Prostate gland (tissue), 2 donors: Measurements from ENCODE around the gene NTMT1. TPM values are rescaled to one million over a fixed set of nuclear protein-coding genes. Genes with fewer than 3 reads are reported as not detected.
"Not testable (repeated sequence)": the region's sequence is repeated elsewhere in the genome, so short reads cannot be mapped to it uniquely, and the experiment has no call there.

Experiments used
- DNase-seq: peaks from one replicate; pipeline ENCODE4 v3.0.0-alpha.2; 2019; ENCODE audit warnings: low spot score
- H3K27ac ChIP-seq, 2 donors: fragments of 200-600 bp; sonication (generic); 2 replicates each; pipeline ENCODE4 v1.5.1; 2017 to 2019
- H3K27me3 ChIP-seq: fragments of 200-600 bp; sonication (generic); replicated peaks from 2 replicates; pipeline ENCODE4 v1.5.1; 2019; ENCODE audit not compliant: insufficient read depth
- H3K36me3 ChIP-seq, 2 donors: fragments of 200-600 bp; sonication (generic); 1 replicate in 1 of 2; 2 replicates in 1 of 2; pipeline versions ENCODE4 v1.5.1 to v1.8.1; 2017 to 2019
- H3K4me1 ChIP-seq: fragments of 200-600 bp; sonication (generic); replicated peaks from 2 replicates; pipeline ENCODE4 v1.5.1; 2019
- H3K4me3 ChIP-seq, 2 donors: fragments of 200-600 bp; sonication (generic); 2 replicates each; pipeline ENCODE4 v1.5.1; 2017 to 2019
- H3K9me3 ChIP-seq: fragments of 200-600 bp; sonication (generic); 2 replicates; pipeline ENCODE4 v1.5.1; 2017
- CTCF ChIP-seq, 4 experiments: fragments of 200-600 bp in 2 of 4; fragments of 450-650 bp in 2 of 4; sonication (generic) in 2 of 4; IDR thresholded peaks; 1 replicate in 3 of 4; 2 replicates in 1 of 4; pipeline ENCODE4 v1.5.1; 2016 to 2019; ENCODE audit warnings: antibody characterized with exemption in 4 of 4, mild to moderate bottlenecking in 2 of 4, moderate library complexity in 2 of 4
- POLR2A ChIP-seq: fragments of 450-650 bp; IDR thresholded peaks from one replicate; pipeline ENCODE4 v1.6.1; 2016; ENCODE audit warnings: antibody characterized with exemption, mild to moderate bottlenecking
- POLR2AphosphoS5 ChIP-seq: sonication (generic); formaldehyde crosslinking; IDR thresholded peaks from one replicate; pipeline ENCODE4 v1.6.1; 2017; ENCODE audit warnings: antibody characterized with exemption
- WGBS: methylation state at CpG from one replicate; pipeline ENCODE4 v1.1.5; 2018; 5-methylcytosine and 5-hydroxymethylcytosine counted together
- intact Hi-C: fragments of 100-400 bp; cut with DNase I; formaldehyde crosslinking; loops from one replicate; pipeline ENCODE4 v1.14.2; 2022
- total RNA-seq, 2 donors: library from RNA; depleted of rRNA; stranded (reverse); fragments of >200 nt; gene quantifications; one replicate each; pipeline ENCODE4 v1.1.0, GENCODE V29; 2016

Gene NTMT1
- total RNA-seq, 2 donors from 2014 or later: 25.4 to 53.7 TPM

DNA sequence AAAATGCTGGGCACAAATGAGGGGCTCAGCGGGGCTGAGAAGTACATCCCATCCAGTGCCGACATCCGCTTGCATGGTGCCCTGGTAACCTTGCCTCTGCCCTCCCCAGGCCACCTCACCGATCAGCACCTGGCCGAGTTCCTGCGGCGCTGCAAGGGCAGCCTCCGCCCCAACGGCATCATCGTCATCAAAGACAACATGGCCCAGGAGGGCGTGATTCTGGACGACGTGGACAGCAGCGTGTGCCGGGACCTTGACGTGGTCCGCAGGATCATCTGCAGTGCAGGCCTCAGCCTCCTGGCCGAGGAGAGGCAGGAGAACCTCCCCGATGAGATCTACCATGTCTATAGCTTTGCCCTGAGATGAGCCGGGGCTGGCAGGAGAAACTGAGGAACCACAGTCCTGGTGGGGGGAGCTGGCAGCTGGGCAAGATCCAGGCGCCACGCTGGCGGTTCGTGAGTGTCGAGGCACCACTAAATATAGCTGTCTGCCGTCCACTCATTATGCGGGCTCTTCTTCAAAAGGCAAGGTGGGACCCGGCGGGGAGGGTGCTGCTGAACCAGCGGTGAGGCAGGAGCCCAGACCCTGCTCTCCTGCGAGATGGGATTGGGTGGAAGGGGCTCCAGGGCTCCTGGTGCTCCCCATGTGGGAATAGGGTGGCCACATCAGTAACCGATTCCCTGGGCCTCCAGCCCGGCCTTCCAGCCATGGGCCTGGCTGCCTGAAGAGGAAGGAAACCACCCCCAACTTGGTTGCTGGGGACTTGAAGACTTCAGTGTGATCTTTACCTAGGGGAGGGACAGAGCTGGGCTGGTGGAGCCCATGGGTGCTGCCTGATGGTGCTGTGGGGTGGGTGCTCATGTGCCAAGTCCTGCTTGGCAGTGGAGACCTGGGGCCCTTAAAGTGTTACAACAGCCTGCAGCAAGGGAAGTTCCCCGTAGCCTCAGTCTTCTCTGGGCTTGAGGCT is 9.4 kb downstream of the NTMT1 start:
- Histone ChIP-seq H3K4me1 (peaks cover 5% of the 10 kb centered on the region), H3K9me3 (no peaks in the 10 kb centered on the region), H3K36me3 (peaks cover 14 to 40% of the 10 kb centered on the region in 2 donors), H3K27ac (no peak overlapping the region), H3K4me3 (no peak overlapping the region), H3K27me3 (no peaks in the 10 kb centered on the region)
- TF ChIP-seq POLR2A (no peak), CTCF (IDR thresholded peaks at IDR 0.05) (no peak), POLR2AphosphoS5 (no peak)
- intact Hi-C loops: no loop called here
- WGBS: 91% methylated on average over 34 of the region's 34 CpGs
- DNase-seq: no peak

DNA sequence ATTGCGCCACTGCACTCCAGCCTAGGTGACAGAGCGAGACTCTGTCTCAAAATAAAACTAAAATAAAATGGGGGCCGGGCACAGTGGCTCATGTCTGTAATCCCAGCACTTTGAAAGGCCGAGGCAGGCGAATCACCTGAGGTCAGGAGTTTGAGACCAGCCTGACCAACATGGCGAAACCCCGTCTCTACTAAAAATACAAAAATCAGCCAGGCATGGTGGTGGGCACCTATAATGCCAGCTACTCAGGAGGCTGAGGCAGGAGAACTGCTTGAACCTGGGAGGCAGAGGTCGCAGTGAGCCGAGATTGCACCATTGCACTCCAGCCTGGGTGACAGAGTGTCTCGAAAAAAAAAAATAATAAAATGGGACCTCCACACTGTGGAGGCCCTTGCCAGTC is 10.4 kb downstream of the NTMT1 start:
- 89% methylated on average over 10 of the region's 10 CpGs for WGBS
- H3K27ac ChIP-seq, H3K4me3 ChIP-seq, intact Hi-C loops, H3K9me3 ChIP-seq, DNase-seq, H3K27me3 ChIP-seq: not testable (repeated sequence)
- peaks cover 14% of the 10 kb centered on the region for H3K4me1 ChIP-seq
- peaks cover 14 to 40% of the 10 kb centered on the region in 2 donors for H3K36me3 ChIP-seq

DNA sequence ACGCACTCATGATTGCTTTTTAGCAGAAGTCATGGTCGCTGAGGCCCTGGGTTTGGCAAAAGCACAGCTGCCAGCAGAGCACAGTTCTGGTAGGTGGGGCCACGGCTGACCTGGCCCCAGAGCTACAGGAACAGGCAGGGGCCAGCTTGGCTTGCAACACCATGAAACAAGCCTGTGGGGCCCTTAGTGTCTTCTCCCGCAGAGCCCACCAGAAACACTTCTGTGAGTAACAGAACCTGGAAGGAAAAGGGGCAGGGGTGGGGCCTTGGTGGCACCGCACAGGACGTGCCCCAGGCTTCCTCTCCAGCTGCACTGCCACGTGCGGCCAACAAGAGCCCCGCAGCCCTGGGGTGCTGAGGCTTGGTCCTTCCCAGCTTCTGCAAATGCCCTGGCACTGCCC is 11.1 kb downstream of the NTMT1 start:
- no peak overlapping the region for H3K4me3 ChIP-seq
- no peaks in the 10 kb centered on the region for H3K9me3 ChIP-seq
- H3K27me3 ChIP-seq: no peaks in the 10 kb centered on the region
- no peak for DNase-seq
- WGBS: 68% methylated on average over 9 of the region's 9 CpGs
- TF ChIP-seq CTCF (IDR thresholded peaks at IDR 0.05) (no peak), POLR2AphosphoS5 (no peak), POLR2A (no peak)
- intact Hi-C loops: no loop called here
- no peak overlapping the region for H3K27ac ChIP-seq
- H3K36me3 ChIP-seq: peaks cover 14 to 40% of the 10 kb centered on the region in 2 donors
- peaks cover 15% of the 10 kb centered on the region for H3K4me1 ChIP-seq

- Histone ChIP-seq H3K9me3 (no peaks in the 10 kb centered on the region), H3K27ac (no peak overlapping the region), H3K27me3 (no peaks in the 10 kb centered on the region), H3K4me3 (no peak overlapping the region), H3K36me3 (peaks cover 14 to 40% of the 10 kb centered on the region in 2 donors), H3K4me1 (peaks cover 15% of the 10 kb centered on the region)
- DNase-seq: no peak
- 72% methylated on average over 29 of the region's 29 CpGs for WGBS
- TF ChIP-seq CTCF (IDR thresholded peaks at IDR 0.05) (no peak), POLR2AphosphoS5 (no peak), POLR2A (no peak)
- intact Hi-C loops: no loop called here
These were observed 11.9 kb downstream of the NTMT1 start for GRCh38 chr9:129637673-129638439.

GRCh38 chr9:129639034-129639630 is 13.2 kb downstream of the NTMT1 start:
- TF ChIP-seq POLR2A: no peak
- H3K9me3 ChIP-seq: no peaks in the 10 kb centered on the region
- intact Hi-C loops: no loop called here
- no peak for DNase-seq
- H3K4me3 ChIP-seq: no peak overlapping the region
- no peak overlapping the region for H3K27ac ChIP-seq
- peaks cover 14 to 31% of the 10 kb centered on the region in 2 donors for H3K36me3 ChIP-seq
- WGBS: 88% methylated on average over 17 of the region's 17 CpGs
- H3K4me1 ChIP-seq: peaks cover 15% of the 10 kb centered on the region
- no peaks in the 10 kb centered on the region for H3K27me3 ChIP-seq
